A549 treated with AZD9567 at 1 μM for 4 hours (cell line): Measurements from ENCODE around the gene DNAJB6. TPM values are rescaled to one million over a fixed set of nuclear protein-coding genes. Genes with fewer than 3 reads are reported as not detected.

Experiments used
- total RNA-seq: library from RNA; stranded (reverse); fragments of 200-300 nt; extraction: Qiagen RNA extraction; gene quantifications from 5 replicates; pipeline ENCODE4 v1.2.3, GENCODE V29; 2022; ENCODE audit not compliant: insufficient read depth

Gene DNAJB6
- total RNA-seq = 80.1 to 102 TPM (median 97.7 TPM) in 5 replicates

DNA sequence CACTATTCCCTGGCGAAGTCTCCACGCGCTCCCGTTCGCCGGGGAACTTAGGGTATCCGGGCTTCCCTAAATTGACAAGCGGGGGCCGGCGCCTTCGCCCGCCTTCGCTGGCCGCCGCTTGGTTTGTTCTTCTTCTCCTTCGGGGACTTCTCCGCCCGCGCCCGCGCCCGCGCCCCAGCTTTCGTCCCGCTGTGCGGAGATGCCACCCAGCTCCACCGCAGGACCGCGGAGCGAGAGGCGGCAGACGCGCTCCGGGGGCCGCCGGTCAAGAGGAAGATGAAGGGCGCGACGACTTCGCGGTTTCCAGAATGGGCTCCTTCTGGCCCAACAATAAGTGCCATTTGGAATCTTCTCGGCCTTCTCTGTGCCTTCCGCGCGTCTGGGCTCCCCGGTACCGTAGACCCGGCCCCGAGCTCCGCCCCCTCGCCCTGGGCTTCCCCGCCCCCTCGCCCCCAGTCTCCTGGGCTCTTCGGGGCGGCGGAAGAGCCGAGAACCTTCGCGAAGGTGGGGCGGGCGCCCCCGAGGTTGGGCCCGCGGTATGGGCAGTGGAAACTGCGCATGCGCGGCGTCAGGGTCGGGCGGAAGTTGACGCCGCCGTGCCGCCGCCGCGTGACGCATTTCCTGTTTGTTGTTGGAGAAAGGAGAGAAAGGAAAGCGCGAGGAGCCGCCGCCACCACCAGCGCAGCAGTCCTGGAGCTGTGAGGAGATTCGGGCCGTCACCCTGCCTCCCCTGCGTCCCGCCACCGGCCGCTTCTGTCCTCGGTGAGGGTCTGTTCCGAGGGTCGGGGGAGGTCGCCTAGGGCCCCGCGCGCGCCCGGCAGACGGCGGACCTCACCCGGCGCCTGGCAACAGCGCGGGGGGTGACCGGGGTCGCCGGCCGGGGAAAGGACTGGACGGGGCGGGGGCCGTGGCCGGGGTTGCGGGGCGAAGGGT lies at the start of gene DNAJB6:
Gene DNAJB6 (plus strand): TSS at position 622 of the 933 bp plus-strand sequence. CDS start 21,569 bp downstream, outside the sequence.

Other genes starting within 250 kb of the DNAJB6 start
- gene UBE3C, start 198.1 kb upstream of the DNAJB6 start, total RNA-seq = 59.1 to 70.4 TPM (median 69.3 TPM) in 5 replicates